Right kidney (tissue), 1 donor: ENCODE data around the gene MSMB.
"Not testable (repeated sequence)": the region's sequence is repeated elsewhere in the genome, so short reads cannot be mapped to it uniquely, and the experiment has no call there.

Experiments
- DNase-seq: peaks from one replicate; pipeline ENCODE4 v3.0.0-alpha.2; 2016

MSMB gene

DNA sequence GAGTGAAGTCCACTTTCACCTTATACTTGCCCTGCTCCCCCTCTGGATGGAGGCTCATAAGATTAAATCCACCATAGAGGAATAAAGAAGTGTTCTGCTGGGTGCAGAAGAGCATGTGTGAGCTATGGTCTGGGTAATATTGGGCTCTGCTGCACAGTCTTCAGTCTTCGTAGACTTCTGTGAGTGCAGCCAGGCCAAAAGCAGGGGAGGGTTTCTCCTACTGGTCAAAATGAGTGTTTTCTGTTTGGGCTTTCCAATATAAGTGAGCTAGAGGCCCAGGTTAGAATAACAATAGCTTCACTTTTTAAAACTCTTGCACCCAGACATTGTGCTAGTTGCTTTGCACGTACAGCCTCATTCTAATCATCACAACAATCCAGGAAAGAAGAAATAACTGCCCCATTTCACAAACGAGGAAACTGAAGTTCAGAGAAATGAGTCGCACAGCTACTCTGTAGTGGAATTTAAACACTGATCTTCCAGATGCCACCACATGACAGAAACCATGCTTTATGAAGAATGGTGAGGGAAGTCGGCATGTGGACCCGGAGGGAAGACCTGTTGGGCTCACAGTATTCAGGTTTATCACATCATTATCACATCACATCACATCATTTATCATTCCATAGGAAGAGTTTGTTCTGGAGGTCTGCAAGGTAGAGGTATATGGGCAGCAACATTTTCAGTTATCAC is 23.8 kb upstream of the MSMB start:
- no peak for DNase-seq

DNA sequence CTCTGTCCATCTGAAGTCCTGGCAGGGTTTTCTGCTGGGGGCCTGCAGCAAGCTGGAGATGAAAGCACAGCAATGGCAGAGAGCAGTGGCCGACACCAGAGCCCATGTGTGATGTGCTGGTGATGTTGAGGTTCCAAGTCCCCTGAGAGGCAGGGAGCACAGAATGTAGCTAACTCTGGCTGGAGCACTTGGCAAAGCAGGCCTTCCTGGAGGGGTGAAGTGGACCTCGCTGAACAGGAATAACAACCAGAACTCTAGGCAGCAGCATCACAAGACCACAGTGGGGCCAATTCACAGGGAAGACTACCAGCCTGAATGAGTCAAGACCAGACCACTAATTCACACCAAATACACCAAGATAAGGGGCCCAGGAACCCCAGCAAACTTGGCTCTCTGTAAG is 22.8 kb upstream of the MSMB start:
- DNase-seq: no peak

DNA sequence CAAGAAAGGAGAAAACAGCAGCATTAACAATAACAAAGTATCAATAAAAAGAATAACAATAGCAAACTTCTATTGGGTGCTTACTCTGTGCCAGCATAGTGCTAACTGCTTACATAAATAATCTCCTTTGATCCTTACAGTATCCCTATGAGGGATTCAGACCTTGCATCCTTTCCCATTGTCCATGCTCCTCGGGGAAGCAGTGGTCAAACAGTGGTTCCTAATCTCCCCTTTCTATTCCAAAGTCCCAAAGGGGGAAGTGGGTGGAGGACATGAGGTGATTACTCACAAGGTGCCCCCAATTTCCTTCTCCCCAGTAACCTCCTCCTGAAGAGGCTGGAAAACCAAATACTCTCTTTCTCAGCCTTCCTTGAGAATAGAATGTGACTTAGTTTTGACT is 22.0 kb upstream of the MSMB start:
- no peak for DNase-seq

DNA sequence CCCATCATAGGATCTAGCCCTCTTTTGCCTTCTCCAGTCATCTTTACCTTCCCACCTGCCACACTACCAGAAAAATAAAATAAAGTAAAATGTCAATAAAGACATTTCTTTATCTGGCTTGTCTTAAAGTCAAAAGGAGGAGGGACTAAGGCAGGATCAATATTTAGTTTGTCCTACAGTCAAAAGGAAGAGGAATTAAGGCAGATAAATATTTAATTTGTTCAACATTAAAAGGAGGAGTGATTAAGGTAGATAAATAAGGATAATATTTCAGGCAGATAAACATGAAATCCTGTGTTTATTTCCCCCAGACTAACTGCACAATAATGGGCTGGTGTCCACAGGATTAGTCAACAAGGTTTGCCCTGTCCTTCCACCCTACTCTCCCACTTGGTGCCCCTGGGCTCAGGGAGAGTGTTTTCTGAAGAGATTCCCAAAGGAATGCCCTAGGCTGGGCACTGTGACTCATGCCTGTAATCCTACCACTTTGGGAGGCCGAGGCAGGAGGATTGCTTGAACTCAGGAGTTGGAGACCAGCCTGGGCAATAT is 18.3 kb upstream of the MSMB start:
- DNase-seq: no peak

DNA sequence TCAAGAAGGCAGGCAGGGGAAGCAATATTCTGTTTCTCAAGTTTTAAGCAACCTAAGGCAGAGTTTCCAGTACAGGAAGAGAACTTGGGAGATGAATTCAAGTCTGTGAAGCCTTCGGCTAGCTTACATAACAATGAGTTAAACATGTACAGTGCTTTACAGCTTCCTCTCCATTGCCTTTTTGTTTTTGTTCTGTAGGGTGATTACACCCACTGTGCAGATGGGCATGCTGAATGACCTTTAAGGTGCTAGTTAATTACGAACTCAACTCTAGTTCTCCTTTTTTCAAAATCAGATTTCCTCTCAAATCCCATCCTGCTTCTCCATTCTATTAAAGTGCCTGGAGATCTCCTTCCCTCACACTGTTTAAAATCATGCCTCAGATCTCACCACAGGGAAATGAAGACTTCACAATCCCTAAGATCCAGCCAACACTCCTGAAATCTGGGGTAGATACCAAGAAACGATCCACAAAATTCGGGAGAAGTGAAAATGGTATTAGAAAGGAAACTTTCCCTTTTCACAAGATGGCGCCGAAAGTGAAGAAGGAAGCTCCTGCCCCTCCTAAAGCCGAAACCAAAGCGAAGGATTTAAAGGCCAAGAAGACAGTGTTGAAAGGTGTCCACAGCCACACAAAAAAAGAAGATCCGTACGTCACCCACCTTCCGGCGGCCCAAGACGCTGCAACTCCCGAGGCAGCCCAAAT is 16.8 kb upstream of the MSMB start:
- DNase-seq: no peak

DNA sequence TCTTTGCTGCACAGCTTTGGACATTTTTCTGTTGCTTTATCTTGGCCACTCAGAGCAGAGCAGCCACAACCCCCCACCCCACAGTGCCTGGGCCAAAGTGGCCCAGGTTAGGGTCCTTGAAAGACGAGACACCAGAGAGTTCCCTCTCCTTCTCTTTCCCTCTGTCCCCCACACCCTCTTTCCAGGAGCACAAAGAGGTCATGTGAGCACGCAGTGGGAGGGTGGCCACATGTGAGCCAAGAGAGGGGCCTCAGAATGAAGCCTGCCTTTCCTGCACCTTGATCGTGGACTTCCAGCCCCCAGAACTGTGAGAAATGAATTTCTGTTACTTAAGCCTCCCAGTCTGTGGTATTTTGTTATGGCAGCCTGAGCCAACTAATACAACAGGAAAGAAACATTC is 14.6 kb upstream of the MSMB start:
- DNase-seq: no peak

DNA sequence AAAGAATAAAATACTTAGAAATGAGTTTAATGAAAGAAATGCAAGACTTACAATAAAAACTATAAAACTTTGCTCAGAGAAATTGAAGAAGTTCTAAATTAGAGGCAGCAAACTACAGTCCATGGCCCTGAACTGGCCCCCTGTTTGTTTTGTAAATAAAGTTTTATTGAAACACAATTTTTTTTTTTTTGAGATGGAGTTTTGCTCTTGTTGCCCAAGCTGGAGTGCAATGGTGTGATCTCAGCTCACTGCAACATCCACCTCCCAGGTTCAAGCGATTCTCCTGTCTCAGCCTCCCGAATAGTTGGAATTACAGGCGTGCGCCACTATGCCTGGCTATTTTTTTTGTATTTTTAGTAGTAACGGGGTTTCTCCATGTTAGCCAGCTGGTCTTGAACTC is 11.9 kb upstream of the MSMB start:
- not testable (repeated sequence) for DNase-seq

DNA sequence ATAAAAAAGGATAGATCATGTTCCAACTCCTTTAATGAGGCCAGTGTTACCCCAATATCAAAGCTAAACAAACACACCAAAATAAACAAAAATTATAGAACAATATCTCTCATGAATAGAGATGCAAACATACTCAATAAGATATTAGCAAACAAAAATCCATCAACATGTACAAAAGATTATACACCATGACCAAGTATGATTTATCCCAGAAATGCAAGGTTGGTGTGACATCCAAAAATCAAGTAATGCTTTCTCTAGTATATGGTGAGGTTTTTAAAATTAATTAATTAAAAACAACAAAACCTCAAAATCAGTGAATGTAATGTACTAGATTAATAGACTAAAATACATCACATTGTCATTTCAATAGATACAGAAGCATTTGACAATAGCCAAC is 11.0 kb upstream of the MSMB start:
- no peak for DNase-seq

DNA sequence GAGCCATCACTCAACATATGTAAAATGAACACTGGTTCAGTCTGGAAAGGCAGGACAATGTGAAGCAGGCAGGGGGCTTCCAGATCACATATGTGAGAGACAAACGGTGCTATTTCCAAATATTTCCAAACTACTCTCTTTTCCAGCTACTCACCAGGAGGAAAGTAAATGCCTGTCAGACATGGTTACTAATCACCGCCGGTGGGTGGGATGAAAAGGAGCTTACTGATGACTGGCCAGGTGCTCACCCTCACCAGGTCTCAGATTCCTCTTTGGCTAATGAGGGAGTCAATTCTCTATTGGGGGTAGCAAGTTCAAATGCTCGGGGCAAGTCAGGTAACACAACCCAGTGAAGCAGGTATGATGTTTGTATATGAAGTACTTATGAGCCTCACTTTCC is 9.7 kb upstream of the MSMB start:
- no peak for DNase-seq

DNA sequence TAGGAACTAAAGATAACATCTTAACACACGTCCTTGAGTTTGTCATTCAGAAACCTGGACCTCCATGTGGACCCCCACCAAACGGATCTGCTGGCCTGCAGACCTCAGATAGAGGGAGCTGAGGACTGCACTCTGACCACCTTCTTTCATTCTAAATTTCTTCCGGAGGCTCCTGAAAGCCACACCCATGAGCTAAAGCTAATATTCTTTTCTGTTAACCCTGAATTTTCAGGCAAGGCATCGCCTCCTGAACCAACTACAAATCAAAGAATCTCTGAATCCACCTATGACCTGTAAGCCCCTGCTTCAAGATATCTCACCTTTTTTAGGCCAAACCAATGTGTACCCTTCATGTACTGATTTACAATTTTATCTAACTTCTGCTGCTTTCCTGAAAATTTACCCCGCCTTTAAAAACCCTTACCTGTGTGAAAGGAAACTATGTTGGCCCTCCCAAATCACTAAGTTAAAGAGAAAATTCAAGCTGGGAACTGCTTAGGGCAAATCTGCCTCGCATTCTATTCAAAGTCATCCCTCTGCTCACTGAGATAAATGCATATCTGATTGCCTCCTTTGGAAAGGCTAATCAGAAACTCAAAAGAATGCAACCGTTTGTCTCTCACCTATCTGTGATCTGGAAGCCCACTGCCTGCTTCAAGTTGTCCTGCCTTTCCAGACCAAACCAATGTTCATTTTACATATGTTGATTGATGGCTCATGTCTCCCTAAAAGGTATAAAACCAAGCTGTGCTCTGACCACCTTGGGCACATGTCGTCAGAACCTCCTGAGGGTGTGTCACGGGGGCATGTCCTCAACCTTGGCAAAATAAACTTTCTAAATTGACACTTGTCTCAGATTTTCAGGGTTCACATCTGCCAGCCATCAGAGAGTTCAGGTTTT is 7.7 kb upstream of the MSMB start:
- no peak for DNase-seq

DNA sequence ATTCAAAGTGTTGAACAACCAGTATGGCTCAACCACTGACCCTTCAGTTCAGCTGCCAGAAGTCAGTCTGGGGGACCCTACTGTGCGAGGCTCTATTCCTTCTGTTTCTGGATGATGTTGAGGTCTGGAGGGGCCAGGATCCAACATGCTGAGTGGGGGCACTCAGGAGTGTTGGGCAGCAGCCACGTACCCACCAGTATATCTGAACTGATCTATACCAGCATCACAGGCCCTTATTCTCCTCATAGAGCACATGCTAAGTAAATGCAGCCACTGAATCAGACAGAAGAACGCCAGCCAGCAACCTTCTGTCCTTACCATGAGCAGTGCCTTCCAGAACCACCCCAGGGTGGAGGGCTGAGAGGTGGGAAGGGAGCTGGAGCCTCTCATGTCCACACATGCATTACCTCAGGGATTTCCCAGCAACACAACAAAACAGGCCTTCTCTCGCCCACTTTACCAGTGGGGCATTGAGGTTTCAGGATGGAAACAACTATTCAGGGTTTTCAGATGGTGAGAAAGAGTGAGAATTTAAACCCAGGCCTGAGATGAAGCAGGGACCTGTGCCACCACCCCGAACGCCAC is 6.8 kb upstream of the MSMB start:
- no peak for DNase-seq

DNA sequence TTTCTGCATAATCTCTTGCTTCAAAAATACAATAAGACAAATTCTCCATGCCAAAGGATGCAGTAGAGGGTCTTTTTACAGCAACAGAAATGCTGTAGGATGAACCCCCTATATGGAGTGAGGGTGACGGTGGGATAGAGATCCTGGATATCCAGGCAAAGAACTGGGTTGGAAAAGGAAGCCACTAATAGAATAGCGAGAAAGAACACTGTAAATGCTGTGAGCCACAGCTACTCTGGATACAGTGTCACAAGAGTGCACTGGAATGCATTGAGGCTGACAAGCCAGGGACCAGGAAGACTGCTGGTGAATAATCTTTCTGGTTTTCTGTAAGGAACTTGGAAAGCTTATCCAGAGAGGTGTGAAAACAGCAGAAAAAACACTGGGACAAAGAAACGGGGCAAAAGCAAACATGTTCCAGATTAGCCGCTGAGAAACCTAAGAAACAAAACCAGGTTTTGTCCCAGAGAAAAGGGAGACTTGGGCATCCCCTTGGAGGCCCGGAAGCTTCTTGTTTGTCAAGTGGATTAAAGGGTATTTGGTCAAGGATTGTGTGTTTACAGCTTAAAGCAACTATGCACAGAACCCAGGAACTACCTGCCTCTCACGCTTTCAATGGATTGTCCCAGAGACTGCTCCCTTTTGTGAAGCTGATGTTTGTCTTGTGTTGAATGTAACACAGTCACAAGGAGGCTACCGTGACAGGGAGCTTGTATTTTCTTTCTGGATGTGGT is 6.2 kb upstream of the MSMB start:
- DNase-seq: no peak

DNA sequence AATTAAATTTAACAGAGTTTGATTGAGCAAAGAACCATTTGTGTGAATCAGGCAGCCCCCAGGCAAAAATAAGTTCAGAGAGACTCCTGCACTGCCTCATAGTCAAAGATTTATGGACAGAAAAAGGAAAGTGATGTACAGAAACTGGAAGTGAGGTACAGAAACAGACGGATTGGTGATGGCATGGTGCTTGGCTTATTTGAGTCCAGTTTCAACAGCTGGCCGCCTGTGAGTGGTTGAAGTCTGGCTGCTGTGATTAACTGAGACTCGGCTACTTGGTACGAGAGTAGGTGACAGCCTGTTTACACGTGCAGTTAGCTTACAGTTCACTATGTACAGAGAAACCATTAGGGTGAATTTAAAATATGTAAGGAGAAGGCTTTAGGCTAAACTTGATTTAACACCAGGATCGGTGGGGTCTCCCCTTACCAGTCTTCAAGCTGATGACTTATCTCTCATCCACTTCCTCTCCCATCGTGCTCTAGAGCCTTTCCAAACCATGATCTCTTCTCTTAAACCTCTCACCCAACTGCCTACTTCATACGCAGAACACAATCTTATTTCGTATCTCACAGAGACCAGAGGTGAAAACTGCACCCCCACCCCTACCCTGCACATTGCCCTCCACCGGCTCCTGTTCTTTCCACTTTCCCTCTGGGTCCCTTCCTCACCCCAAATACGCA is 5.0 kb upstream of the MSMB start:
- DNase-seq: no peak

DNA sequence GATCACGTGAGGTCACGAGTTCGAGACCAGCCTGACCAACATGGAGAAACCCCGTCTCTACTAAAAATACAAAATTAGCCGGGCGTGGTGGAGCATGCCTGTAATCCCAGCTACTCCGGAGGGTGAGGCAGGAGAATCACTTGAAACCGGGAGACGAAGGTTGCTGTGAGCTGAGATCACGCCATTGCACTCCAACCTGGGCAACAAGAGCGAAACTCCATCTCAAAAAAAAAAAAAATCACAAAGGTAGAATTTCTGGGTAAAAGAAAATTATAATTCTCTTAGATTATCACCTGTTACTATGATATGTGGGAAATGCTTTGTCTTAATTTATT is 3.4 kb upstream of the MSMB start:
- DNase-seq: not testable (repeated sequence)

DNA sequence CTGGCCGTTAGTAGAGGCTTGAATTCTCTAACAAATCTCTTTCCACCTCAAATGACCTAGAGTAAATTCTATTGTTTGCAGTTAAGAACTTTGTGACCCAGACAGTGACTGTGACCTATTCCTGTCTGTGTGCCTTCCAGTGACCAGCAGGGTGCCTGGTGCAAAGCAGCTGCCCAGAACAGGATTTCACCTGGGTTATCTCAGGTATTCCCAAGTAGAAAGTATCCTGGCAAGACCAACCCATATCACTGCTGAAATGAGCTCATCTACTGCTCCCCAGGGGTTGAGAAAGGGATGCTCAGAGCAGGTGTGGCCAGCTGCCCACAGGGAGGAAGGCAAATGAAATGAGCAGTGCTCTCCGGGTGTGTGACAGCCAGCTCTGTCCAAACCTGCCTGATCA is 2.1 kb upstream of the MSMB start:
- DNase-seq: no peak

DNA sequence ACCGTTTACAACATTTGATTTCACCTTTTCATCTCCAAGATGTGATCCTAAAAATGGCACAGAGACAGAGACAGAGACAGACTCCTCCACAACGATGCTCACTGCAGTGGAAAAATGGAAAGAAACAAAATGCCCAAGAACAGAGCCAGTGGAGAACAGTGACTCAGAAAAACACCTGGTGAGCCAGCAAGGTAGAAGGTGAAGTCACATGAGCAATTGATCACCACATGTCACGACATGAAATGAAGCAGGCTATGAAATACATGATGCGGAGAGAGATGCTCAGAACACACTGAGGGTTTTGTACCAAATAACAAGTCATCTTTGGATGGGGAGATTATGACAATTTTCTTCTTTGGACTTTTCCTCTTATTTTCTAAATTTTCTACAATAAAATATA is 3.5 kb downstream of the MSMB start:
- DNase-seq: no peak

DNA sequence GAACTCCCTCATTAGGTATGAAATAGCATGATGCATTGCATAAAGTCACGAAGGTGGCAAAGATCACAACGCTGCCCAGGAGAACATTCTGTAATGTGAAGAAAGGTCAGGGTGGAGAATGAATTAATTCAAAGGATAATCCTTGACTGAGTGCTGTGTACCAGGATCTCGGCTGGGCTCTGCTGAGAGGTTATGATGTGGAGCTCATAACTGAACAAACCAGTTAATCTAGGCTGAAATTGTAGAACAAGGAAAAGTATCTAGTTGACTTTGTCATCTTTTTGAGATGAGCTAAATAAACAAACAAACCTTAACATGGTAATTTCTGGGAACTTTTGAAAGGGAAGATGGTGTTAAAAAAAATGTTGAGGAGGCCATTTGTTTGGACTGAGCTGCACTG is 6.1 kb downstream of the MSMB start:
- no peak for DNase-seq

DNA sequence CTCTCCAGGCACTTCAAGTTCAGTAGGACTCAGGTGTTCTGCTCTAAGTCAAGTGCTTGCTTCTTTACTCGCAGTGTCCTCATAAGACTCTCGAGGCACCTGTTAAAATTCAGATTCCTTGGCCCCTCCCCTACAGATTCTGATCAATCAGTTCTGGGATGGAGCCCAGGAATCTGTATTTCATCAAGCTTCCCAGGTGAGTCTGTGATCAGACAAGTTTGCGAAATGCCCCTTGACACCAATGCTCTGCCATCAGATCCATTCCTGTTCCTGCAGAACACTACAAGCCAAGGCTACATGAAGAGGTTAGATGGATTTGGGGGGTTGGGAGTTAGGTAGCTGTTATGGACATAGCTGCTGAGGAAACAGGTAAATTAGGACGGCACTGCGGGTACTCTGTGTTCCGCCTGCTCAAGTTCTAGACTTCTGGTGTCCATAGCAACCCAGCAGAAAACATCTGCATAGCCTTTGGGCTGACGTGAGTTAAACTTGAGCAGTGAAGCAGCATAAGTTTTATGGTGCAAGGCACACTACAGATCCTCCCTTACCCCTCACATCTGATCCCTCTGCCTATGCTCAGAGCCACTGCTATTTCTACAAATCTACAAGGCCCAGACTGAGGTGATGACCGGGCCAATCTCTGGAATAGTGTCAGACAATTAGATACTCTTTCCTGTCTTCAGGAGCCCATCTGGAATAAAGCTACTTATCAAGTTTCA is 8.8 kb downstream of the MSMB start:
- DNase-seq: no peak

DNA sequence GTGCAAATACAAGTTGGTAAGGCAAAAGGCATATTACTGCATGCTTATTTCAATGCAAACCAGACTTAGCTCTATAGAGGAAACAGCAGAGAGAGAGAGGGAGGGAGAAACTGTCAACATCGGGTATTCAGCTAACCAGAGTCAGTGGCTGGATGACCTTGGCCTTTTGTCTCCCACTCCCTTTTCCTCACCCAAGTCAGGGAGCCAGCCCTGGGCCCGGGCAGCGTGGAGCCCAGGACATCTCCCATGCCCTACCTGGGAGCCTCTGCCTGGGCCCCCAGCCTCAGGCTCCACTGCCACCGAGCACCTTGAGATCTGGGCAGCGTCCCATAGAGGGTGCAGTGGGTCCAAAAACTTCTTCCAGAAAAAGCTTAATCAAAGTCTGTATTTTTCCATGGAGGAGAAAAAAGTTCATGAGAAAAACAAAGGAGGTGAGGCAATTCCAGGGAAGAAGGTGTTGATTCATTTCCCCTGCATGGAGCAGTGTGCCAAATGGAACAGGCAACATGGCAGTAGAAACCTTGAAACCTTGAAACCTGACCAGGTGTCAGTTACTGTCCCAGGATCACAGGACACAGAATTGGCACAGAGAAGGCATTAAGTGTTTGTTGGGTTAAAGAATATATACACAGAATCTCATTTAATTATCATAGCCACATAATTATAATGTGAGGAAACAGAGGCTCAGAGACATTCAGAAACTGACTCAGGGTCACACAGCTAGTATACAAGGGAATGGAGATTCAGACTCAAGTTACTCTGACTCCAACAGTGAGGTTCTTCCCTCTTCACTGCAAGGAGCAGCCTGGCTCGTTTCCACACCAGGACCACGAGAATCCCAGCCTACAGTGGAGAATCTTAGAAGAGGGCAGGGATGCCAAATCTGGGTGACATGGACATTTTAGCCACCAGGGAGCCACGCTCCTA is 9.9 kb downstream of the MSMB start:
- no peak for DNase-seq

DNA sequence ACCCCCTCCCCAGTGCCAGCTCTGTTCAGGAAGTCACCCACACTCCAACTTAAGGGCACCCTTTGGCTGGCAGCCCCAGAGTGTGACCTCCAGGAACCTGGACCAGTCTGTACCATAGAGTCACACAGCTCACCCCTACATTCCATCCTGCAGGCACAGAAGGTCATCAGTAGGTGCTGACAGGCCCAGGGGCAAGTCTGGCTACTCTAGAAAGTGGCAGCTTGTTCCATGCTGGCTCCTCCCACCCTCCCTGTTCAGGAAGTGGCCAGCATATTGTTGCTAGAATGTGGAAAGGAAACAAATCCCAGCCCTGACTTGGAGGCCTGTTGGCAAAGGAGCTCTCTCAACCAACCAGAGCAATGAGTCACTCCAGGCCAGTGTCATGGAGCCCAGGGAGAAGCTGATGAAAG is 12.5 kb downstream of the MSMB start:
- no peak for DNase-seq
